Effector memory CD8-positive, alpha-beta T cell (primary cell): ENCODE results near the gene SDK1.
"Not testable (repeated sequence)": the region's sequence is repeated elsewhere in the genome, so short reads cannot be mapped to it uniquely, and the experiment has no call there.

Experiments
- ATAC-seq: fragments of 150-1000 bp; cut with Tn5 transposase; replicated peaks from 2 replicates; pipeline ENCODE4 v1.10.0; 2021; ENCODE audit warnings: mild to moderate bottlenecking, moderate library complexity
- DNase-seq, 3 experiments: peaks; one replicate each; pipeline ENCODE4 v3.0.0; 2021
- H3K27ac Mint-ChIP-seq, 2 donors: one replicate each; pipeline ENCODE4 v1.8.0; 2022; ENCODE audit warnings: mild to moderate bottlenecking in 2 of 2, mixed read lengths in 2 of 2, moderate library complexity in 2 of 2
- H3K27me3 Mint-ChIP-seq, 2 donors: one replicate each; pipeline ENCODE4 v1.8.0; 2022; ENCODE audit warnings: mixed read lengths in 2 of 2
- H3K36me3 Mint-ChIP-seq: one replicate; pipeline ENCODE4 v1.8.0; 2022; ENCODE audit warnings: mild to moderate bottlenecking, moderate library complexity, mixed read lengths; ENCODE audit not compliant: insufficient read depth
- H3K4me1 Mint-ChIP-seq, 2 donors: one replicate each; pipeline ENCODE4 v1.8.0; 2022; ENCODE audit warnings: low read depth in 2 of 2, mixed read lengths in 2 of 2
- H3K4me3 Mint-ChIP-seq, 2 donors: one replicate each; pipeline ENCODE4 v1.8.0; 2022; ENCODE audit warnings: mild to moderate bottlenecking in 2 of 2, mixed read lengths in 2 of 2, moderate library complexity in 2 of 2
- H3K9me3 Mint-ChIP-seq, 2 donors: one replicate each; pipeline ENCODE4 v1.8.0; 2022; ENCODE audit warnings: mixed read lengths in 2 of 2

SDK1 gene

GRCh38 chr7:4093483-4093882, 792.4 kb downstream of the SDK1 start:
- no peak overlapping the region for H3K4me3 Mint-ChIP-seq
- DNase-seq (no peak), ATAC-seq (no peak)
- no peak overlapping the region for H3K27ac Mint-ChIP-seq
- H3K27me3 Mint-ChIP-seq: peaks cover 11 to 48% of the 10 kb centered on the region in 2 donors
- H3K9me3 Mint-ChIP-seq: no peaks in the 10 kb centered on the region
- peaks cover 0 to 4% of the 10 kb centered on the region in 2 donors for H3K4me1 Mint-ChIP-seq
- peaks cover 5% of the 10 kb centered on the region for H3K36me3 Mint-ChIP-seq

- H3K4me3 Mint-ChIP-seq, H3K27ac Mint-ChIP-seq, H3K9me3 Mint-ChIP-seq, DNase-seq, H3K36me3 Mint-ChIP-seq, ATAC-seq, H3K4me1 Mint-ChIP-seq: not testable (repeated sequence)
- peaks cover 17 to 55% of the 10 kb centered on the region in 2 donors for H3K27me3 Mint-ChIP-seq
Observed at GRCh38 chr7:4094158-4094557, 793.1 kb downstream of the SDK1 start.

GRCh38 chr7:4097001-4097609, 796.1 kb downstream of the SDK1 start:
- Mint-ChIP-seq H3K4me1 (peaks cover 0 to 4% of the 10 kb centered on the region in 2 donors), H3K27ac (no peak overlapping the region)

GRCh38 chr7:4098169-4098568, 797.1 kb downstream of the SDK1 start:
- no peak for DNase-seq
- Mint-ChIP-seq H3K36me3 (no peaks in the 10 kb centered on the region), H3K9me3 (no peaks in the 10 kb centered on the region), H3K27me3 (peaks cover 20 to 38% of the 10 kb centered on the region in 2 donors), H3K27ac (no peak overlapping the region), H3K4me1 (peaks cover 0 to 4% of the 10 kb centered on the region in 2 donors), H3K4me3 (no peak overlapping the region)
- no peak for ATAC-seq

More at GRCh38 chr7:4097001-4097609, 796.1 kb downstream of the SDK1 start:
- no peaks in the 10 kb centered on the region for H3K36me3 Mint-ChIP-seq
- H3K27me3 Mint-ChIP-seq: peaks cover 20 to 42% of the 10 kb centered on the region in 2 donors
- DNase-seq: no peak
- no peak overlapping the region for H3K4me3 Mint-ChIP-seq
- H3K9me3 Mint-ChIP-seq: no peaks in the 10 kb centered on the region
- no peak for ATAC-seq

- no peaks in the 10 kb centered on the region for H3K9me3 Mint-ChIP-seq
- H3K4me1 Mint-ChIP-seq: peaks cover 0 to 4% of the 10 kb centered on the region in 2 donors
- DNase-seq (no peak), ATAC-seq (no peak)
- H3K27me3 Mint-ChIP-seq: peaks cover 20 to 32% of the 10 kb centered on the region in 2 donors
- no peaks in the 10 kb centered on the region for H3K36me3 Mint-ChIP-seq
- H3K4me3 Mint-ChIP-seq: no peak overlapping the region
- no peak overlapping the region for H3K27ac Mint-ChIP-seq
Observed at GRCh38 chr7:4099651-4100050, 798.6 kb downstream of the SDK1 start.

GRCh38 chr7:4100148-4100547, 799.1 kb downstream of the SDK1 start:
- ATAC-seq: no peak
- Mint-ChIP-seq H3K27ac (no peak overlapping the region), H3K9me3 (no peaks in the 10 kb centered on the region), H3K27me3 (peaks cover 20 to 30% of the 10 kb centered on the region in 2 donors), H3K4me3 (no peak overlapping the region), H3K36me3 (no peaks in the 10 kb centered on the region), H3K4me1 (peaks cover 0 to 4% of the 10 kb centered on the region in 2 donors)
- DNase-seq: no peak

GRCh38 chr7:4100691-4101090, 799.6 kb downstream of the SDK1 start:
- H3K4me3 Mint-ChIP-seq: no peak overlapping the region

GRCh38 chr7:4102231-4102841, 801.3 kb downstream of the SDK1 start:
- no peaks in the 10 kb centered on the region for H3K4me1 Mint-ChIP-seq
- ATAC-seq: no peak
- no peak for DNase-seq
- peaks cover 17 to 21% of the 10 kb centered on the region in 2 donors for H3K27me3 Mint-ChIP-seq
- no peak overlapping the region for H3K4me3 Mint-ChIP-seq
- no peaks in the 10 kb centered on the region for H3K36me3 Mint-ChIP-seq
- no peak overlapping the region for H3K27ac Mint-ChIP-seq
- no peaks in the 10 kb centered on the region for H3K9me3 Mint-ChIP-seq

More at GRCh38 chr7:4100691-4101090, 799.6 kb downstream of the SDK1 start:
- H3K9me3 Mint-ChIP-seq: no peaks in the 10 kb centered on the region
- peaks cover 20 to 27% of the 10 kb centered on the region in 2 donors for H3K27me3 Mint-ChIP-seq
- DNase-seq (no peak), ATAC-seq (no peak)
- no peaks in the 10 kb centered on the region for H3K36me3 Mint-ChIP-seq
- peaks cover 0 to 4% of the 10 kb centered on the region in 2 donors for H3K4me1 Mint-ChIP-seq
- H3K27ac Mint-ChIP-seq: no peak overlapping the region

GRCh38 chr7:4103352-4104091, 802.5 kb downstream of the SDK1 start:
- H3K27ac Mint-ChIP-seq: no peak overlapping the region
- H3K4me3 Mint-ChIP-seq: no peak overlapping the region
- H3K9me3 Mint-ChIP-seq: no peaks in the 10 kb centered on the region
- no peaks in the 10 kb centered on the region for H3K4me1 Mint-ChIP-seq
- H3K27me3 Mint-ChIP-seq: peaks cover 15 to 19% of the 10 kb centered on the region in 2 donors
- no peaks in the 10 kb centered on the region for H3K36me3 Mint-ChIP-seq
- no peak for DNase-seq
- no peak for ATAC-seq

- H3K36me3 Mint-ChIP-seq: no peaks in the 10 kb centered on the region
- no peaks in the 10 kb centered on the region for H3K4me1 Mint-ChIP-seq
- H3K9me3 Mint-ChIP-seq: no peaks in the 10 kb centered on the region
- ATAC-seq (no peak), DNase-seq (no peak)
- H3K27ac Mint-ChIP-seq: no peak overlapping the region
- H3K4me3 Mint-ChIP-seq: no peak overlapping the region
- peaks cover 0 to 8% of the 10 kb centered on the region in 2 donors for H3K27me3 Mint-ChIP-seq
Observed at GRCh38 chr7:4107839-4108238, 806.8 kb downstream of the SDK1 start.

- no peaks in the 10 kb centered on the region for H3K4me1 Mint-ChIP-seq
- no peaks in the 10 kb centered on the region for H3K36me3 Mint-ChIP-seq
- no peak for DNase-seq
- H3K27ac Mint-ChIP-seq: no peak overlapping the region
- H3K27me3 Mint-ChIP-seq: peaks cover 0 to 8% of the 10 kb centered on the region in 2 donors
- no peak for ATAC-seq
- no peaks in the 10 kb centered on the region for H3K9me3 Mint-ChIP-seq
- no peak overlapping the region for H3K4me3 Mint-ChIP-seq
Observed at GRCh38 chr7:4108951-4109350, 807.9 kb downstream of the SDK1 start.

- no peak overlapping the region for H3K4me3 Mint-ChIP-seq
- peaks cover 0 to 10% of the 10 kb centered on the region in 2 donors for H3K27me3 Mint-ChIP-seq
- ATAC-seq: no peak
- no peaks in the 10 kb centered on the region for H3K4me1 Mint-ChIP-seq
- H3K9me3 Mint-ChIP-seq: no peaks in the 10 kb centered on the region
- no peak for DNase-seq
- no peak overlapping the region for H3K27ac Mint-ChIP-seq
- no peaks in the 10 kb centered on the region for H3K36me3 Mint-ChIP-seq
Observed at GRCh38 chr7:4109481-4110110, 808.5 kb downstream of the SDK1 start.

- Mint-ChIP-seq H3K27ac (no peak overlapping the region), H3K4me1 (no peaks in the 10 kb centered on the region), H3K9me3 (no peaks in the 10 kb centered on the region), H3K36me3 (no peaks in the 10 kb centered on the region), H3K4me3 (no peak overlapping the region), H3K27me3 (peaks cover 0 to 18% of the 10 kb centered on the region in 2 donors)
- ATAC-seq (no peak), DNase-seq (no peak)
Observed at GRCh38 chr7:4110438-4110837, 809.4 kb downstream of the SDK1 start.
